DLD1 (cell line): ENCODE measurements around the gene RALGPS1.

ENCODE experiments used
- in situ Hi-C: cut with HindIII; loops from 2 replicates; pipeline ENCODE4 v1.10.0; 2017; ENCODE audit warnings: low sequenced_read_pairs

Gene RALGPS1

GRCh38 chr9:127020036-127020801 is 105.6 kb downstream of the RALGPS1 start:
- in situ Hi-C loops = no loop called here

- in situ Hi-C loops = no loop called here
Measured at GRCh38 chr9:127020802-127021078, 106.2 kb downstream of the RALGPS1 start.

- in situ Hi-C loops = no loop called here
Measured at GRCh38 chr9:127021664-127022363, 107.2 kb downstream of the RALGPS1 start.

GRCh38 chr9:127022913-127023660 is 108.5 kb downstream of the RALGPS1 start:
- in situ Hi-C loops = no loop called here

GRCh38 chr9:127025042-127025441 is 110.5 kb downstream of the RALGPS1 start:
- in situ Hi-C loops = no loop called here

GRCh38 chr9:127027694-127028093 is 113.1 kb downstream of the RALGPS1 start:
- in situ Hi-C loops = no loop called here

- in situ Hi-C loops = no loop called here
Measured at GRCh38 chr9:127029548-127029947, 115.0 kb downstream of the RALGPS1 start.

GRCh38 chr9:127030814-127031740 is 116.5 kb downstream of the RALGPS1 start:
- in situ Hi-C loops = no loop called here

- in situ Hi-C loops = no loop called here
Measured at GRCh38 chr9:127032256-127032655, 117.7 kb downstream of the RALGPS1 start.

GRCh38 chr9:127033061-127033460 is 118.5 kb downstream of the RALGPS1 start:
- in situ Hi-C loops = no loop called here

- in situ Hi-C loops = no loop called here
Measured at GRCh38 chr9:127033789-127034188, 119.2 kb downstream of the RALGPS1 start.

- in situ Hi-C loops = no loop called here
Measured at GRCh38 chr9:127034691-127035090, 120.1 kb downstream of the RALGPS1 start.

- in situ Hi-C loops = no loop called here
Measured at GRCh38 chr9:127035423-127035822, 120.8 kb downstream of the RALGPS1 start.

- in situ Hi-C loops = no loop called here
Measured at GRCh38 chr9:127035948-127036347, 121.4 kb downstream of the RALGPS1 start.

GRCh38 chr9:127036437-127036836 is 121.9 kb downstream of the RALGPS1 start:
- in situ Hi-C loops = no loop called here

GRCh38 chr9:127038531-127038930 is 123.9 kb downstream of the RALGPS1 start:
- in situ Hi-C loops = no loop called here

GRCh38 chr9:127039492-127039891 is 124.9 kb downstream of the RALGPS1 start:
- in situ Hi-C loops = no loop called here

GRCh38 chr9:127045148-127045547 is 130.6 kb downstream of the RALGPS1 start:
- in situ Hi-C loops = no loop called here

- in situ Hi-C loops = no loop called here
Measured at GRCh38 chr9:127047971-127048370, 133.4 kb downstream of the RALGPS1 start.

GRCh38 chr9:127049044-127049443 is 134.5 kb downstream of the RALGPS1 start:
- in situ Hi-C loops = no loop called here

GRCh38 chr9:127049581-127049980 is 135.0 kb downstream of the RALGPS1 start:
- in situ Hi-C loops = no loop called here
